Activated CD8-positive, alpha-beta memory T cell treated with anti-CD3 and anti-CD28 coated beads, Interleukin-2, amount 50 U/mL, for 24 hours (primary cell): ENCODE measurements around the gene NTF3.

ENCODE experiments used
- DNase-seq: peaks from one replicate; pipeline ENCODE4 v3.0.0-alpha.2; 2020; ENCODE audit errors: extremely low read depth

The NTF3 gene

GRCh38 chr12:5487948-5488625, 56.2 kb downstream of the NTF3 start:
- DNase-seq, result no peak

DNA sequence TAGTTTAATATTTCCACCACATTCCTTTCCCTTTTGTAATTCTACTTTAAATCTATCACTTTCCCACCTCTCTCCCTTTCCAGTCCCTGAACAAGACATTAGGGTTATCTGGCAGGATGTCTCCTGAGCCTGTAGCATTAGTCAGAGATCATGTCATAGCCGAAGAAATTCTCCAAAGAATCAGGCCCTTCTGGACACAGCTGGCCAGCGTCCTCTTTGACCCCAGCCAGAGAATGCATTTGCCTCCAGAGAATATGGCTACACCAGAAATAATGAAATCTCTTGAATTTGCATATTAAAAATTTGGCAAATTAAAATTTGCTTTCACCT, 56.7 kb downstream of the NTF3 start:
- no peak for DNase-seq

- DNase-seq, result no peak
Measured at GRCh38 chr12:5489017-5489416, 57.1 kb downstream of the NTF3 start.

- DNase-seq, result no peak
Measured at GRCh38 chr12:5489760-5490406, 58.0 kb downstream of the NTF3 start.

DNA sequence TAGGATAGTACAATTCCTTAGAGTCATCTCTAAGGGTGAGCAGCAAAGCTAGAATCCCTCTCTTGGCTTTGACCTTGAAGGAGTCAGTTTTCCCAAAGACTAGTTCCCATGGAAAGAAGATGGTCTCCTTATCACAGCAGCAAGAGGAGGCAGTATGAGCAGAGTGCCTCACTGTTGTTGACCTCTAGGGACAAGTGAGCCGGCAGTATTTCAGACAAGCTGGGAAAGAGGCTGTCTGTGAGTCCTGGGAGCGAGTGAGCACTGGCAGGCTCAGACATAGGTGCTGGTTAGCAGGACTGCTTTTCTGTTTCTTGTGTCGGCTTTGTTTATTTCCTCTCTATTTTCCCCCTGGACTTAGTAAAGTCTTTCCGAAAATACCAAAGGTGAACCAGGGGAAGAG, 60.7 kb downstream of the NTF3 start:
- DNase-seq, result no peak

- DNase-seq, result no peak
Measured at GRCh38 chr12:5493018-5493417, 61.1 kb downstream of the NTF3 start.

DNA sequence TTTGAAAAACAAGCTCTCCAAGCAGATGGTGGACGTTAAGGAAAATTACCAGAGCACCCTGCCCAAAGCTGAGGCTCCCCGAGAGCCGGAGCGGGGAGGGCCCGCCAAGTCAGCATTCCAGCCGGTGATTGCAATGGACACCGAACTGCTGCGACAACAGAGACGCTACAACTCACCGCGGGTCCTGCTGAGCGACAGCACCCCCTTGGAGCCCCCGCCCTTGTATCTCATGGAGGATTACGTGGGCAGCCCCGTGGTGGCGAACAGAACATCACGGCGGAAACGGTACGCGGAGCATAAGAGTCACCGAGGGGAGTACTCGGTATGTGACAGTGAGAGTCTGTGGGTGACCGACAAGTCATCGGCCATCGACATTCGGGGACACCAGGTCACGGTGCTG, 62.4 kb downstream of the NTF3 start:
- DNase-seq, result no peak

DNA sequence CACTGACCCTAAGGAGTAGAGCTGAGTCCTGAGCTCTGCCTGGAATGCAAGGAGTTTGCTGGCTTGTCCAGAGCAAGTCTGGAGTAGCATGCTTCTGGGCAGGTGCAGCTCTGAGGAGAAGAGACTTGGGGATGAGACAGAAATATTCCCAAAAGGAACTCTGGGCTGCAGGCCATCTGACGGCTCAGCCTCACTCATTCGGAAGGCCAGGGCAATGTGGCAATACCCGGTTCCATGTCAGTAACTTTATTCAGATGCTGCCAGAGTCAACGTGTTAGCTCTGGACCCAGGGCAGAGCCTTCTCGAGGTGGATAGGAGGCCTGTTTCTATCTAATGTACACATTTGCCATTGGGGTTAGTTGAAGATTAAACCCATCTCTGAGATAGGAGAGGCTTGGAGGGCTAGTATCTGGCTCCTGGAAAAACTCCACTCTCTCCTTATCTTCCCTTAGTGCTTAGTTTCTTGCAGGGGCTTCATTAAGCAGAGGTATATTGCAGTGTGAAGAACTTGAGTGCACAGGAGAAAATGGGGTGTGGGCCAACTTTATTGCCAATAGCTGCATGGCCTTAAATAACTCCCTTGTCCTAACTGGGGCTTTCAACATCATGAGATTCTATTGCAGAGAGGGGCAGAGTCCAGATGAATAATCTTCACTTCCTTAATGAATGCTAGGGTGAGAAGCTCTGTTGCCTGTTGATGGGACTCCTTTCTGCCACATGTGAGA, 65.6 kb downstream of the NTF3 start:
- no peak for DNase-seq

DNA sequence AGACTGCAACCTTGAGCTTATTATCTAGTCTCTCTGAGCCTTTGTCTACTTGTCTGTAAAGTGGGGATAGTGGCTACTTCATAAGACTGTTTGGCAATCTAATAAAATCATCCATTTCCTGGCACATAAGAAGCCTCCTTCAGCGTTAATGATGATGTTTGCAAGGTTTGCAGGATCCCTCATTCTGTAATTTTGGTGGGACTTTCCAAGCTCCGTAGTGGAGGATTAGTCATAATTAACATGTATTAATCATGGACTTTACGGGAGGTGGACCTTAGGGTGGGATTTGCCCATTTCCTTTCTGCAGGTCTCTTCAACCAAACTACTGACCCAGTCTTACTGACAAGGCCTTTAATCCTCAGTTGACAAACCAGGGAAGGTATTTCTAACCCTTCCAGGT, 66.2 kb downstream of the NTF3 start:
- no peak for DNase-seq

DNA sequence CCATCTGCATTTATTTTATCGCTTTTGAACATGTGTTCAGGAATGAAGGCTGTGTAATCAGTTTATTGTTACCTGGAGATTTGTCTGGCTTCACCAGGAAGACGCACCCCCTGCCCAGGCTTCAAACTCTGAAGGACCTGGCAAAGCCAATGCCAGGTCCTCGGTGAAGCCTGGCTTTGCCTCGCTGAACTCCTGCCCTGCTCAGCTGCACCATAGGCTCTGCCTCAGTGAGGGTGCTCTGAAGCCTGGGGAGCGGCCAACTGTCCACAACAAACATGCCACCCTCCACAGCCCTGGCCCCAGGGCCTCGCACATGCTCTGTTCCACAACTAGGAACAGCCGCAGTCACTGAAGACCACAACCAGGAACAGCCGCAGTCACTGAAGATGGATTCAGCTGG, 66.9 kb downstream of the NTF3 start:
- DNase-seq, result no peak

- DNase-seq, result no peak
Measured at GRCh38 chr12:5499566-5500330, 67.8 kb downstream of the NTF3 start.

- no peak for DNase-seq
Measured at GRCh38 chr12:5500331-5500659, 68.4 kb downstream of the NTF3 start.

GRCh38 chr12:5503774-5504173, 71.9 kb downstream of the NTF3 start:
- no peak for DNase-seq

GRCh38 chr12:5505116-5505515, 73.2 kb downstream of the NTF3 start:
- DNase-seq, result no peak

- DNase-seq, result no peak
Measured at GRCh38 chr12:5505751-5506150, 73.8 kb downstream of the NTF3 start.

GRCh38 chr12:5506295-5506694, 74.4 kb downstream of the NTF3 start:
- no peak for DNase-seq

DNA sequence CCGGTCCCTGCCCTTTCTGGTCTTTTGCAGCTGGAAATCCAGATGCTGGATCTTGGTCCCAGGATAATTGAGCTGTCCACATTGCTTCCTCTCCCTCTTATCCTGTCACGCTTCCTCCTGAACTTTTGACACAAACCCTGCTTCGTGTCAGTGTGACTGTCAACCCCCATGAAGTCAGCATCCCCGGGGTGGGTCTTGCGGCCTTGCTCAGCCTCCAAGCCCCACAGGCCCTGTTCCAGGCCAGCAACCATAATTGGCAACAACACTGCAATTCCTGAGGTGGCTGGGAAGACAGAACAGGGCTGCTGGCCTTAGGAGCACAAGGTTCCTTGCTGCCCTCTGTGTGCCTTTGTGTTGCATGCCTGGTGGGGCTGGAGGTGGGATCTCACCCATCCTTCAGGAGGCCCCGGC, 74.9 kb downstream of the NTF3 start:
- no peak for DNase-seq

DNA sequence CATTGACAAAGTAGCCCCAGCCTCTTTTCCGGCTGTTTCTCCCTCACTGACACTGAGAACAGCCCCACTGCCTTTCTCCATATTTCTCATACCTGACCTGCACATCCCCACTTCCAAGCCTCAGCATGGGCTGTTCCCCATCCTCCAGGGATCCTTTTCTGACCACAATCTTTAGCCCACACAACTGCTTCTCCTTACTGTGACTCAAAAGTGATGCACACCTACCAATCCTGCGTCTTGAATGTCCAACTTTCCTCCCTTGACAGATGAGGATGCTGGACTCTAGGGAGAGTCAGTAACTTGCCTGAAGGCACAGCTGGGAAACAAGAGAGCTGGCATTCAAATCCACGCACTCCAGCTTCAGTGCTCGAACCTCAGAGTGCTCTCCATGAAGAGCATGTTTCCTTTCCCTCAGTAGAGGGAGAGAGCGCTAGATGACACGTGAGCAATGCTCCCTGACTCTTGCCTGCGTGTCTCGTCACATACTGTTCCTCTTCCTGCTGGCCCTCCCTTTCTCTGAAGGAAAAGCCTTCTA, 75.6 kb downstream of the NTF3 start:
- DNase-seq, result no peak

GRCh38 chr12:5507944-5508343, 76.0 kb downstream of the NTF3 start:
- DNase-seq, result no peak

- no peak for DNase-seq
Measured at GRCh38 chr12:5509102-5509501, 77.2 kb downstream of the NTF3 start.

DNA sequence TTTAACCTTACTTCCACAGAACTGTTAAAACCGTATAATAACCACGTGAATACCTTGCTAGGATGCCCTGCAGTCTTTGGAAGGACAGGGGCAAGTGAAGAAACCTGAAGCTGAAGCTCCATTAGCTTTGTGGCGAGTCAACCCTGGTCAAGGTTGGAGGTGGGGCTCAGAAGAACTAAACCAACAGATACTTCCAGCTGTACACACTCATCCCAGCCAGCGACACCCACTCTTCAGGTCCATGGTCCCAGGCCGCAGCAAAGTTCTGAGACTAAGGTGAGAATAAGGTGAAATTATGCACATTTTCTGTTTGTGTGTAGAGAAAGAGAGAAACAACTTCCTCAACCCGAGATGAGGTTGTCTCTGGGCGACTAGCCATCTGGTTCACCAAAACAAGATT, 77.6 kb downstream of the NTF3 start:
- DNase-seq, result no peak

DNA sequence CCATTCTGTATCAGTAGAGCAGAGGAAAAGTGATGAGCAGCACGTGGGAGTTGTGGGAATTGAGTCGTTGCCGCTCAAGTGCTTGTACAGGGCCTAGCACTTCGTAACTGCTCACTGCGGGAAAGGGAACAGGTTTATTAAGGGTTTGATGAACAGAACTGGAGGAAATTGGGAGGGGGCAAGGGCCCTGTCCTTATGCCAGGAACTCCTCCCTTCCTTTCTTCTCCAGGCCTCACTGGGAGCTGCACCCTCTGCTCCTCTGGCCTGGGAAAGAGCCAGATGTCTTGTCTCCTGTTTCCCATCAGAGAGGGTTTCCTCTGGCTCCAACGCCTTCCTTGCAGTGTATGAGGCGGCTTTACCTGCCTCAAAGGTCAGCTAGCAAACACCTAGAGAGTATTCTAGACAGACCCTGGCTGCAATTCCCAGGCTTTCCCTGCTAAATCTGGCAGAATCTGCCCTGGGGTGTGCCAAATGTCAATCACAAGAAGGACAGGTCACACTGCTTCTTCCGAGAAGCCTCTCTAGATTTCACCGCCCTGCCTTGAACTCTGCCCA, 78.4 kb downstream of the NTF3 start:
- DNase-seq, result no peak
